SKM-1 (cell line): Measurements from ENCODE around the gene AFAP1.

Source experiments
- DNase-seq: peaks from one replicate; lab custom pipeline; 2025; ENCODE audit not compliant: unreplicated experiment; lab: John Stamatoyannopoulos, UW

Gene AFAP1

GRCh38 chr4:7847206-7847605 is 92.5 kb downstream of the AFAP1 start:
- no peak for DNase-seq

- no peak for DNase-seq
Measured at GRCh38 chr4:7845493-7846128, 94.0 kb downstream of the AFAP1 start.

- DNase-seq = no peak
Measured at GRCh38 chr4:7844594-7844991, 95.1 kb downstream of the AFAP1 start.

- peak; percentile 43 for DNase-seq
Measured at GRCh38 chr4:7843831-7844593, 95.6 kb downstream of the AFAP1 start.

GRCh38 chr4:7842384-7843279 is 97.0 kb downstream of the AFAP1 start:
- DNase-seq = no peak

GRCh38 chr4:7841894-7842293 is 97.8 kb downstream of the AFAP1 start:
- DNase-seq = no peak

- DNase-seq = no peak
Measured at GRCh38 chr4:7841071-7841470, 98.6 kb downstream of the AFAP1 start.

GRCh38 chr4:7839856-7840255 is 99.8 kb downstream of the AFAP1 start:
- DNase-seq = no peak

- DNase-seq = no peak
Measured at GRCh38 chr4:7838136-7838782, 101.4 kb downstream of the AFAP1 start.

- DNase-seq = no peak
Measured at GRCh38 chr4:7837597-7838135, 102.0 kb downstream of the AFAP1 start.

GRCh38 chr4:7831858-7832730 is 107.6 kb downstream of the AFAP1 start:
- DNase-seq = no peak

GRCh38 chr4:7831330-7831729 is 108.3 kb downstream of the AFAP1 start:
- DNase-seq = no peak

GRCh38 chr4:7830747-7831146 is 108.9 kb downstream of the AFAP1 start:
- DNase-seq = no peak

- DNase-seq = no peak
Measured at GRCh38 chr4:7829652-7830580, 109.7 kb downstream of the AFAP1 start.

- peak; percentile 21 for DNase-seq
Measured at GRCh38 chr4:7828793-7829301, 110.8 kb downstream of the AFAP1 start.

- DNase-seq = peak; percentile 96
Measured at GRCh38 chr4:7828011-7828720, 111.5 kb downstream of the AFAP1 start.

GRCh38 chr4:7827566-7827965 is 112.1 kb downstream of the AFAP1 start:
- no peak for DNase-seq

- no peak for DNase-seq
Measured at GRCh38 chr4:7826909-7827306, 112.8 kb downstream of the AFAP1 start.
